ENCODE measurements around the gene COL18A1.

COL18A1 gene

DNA sequence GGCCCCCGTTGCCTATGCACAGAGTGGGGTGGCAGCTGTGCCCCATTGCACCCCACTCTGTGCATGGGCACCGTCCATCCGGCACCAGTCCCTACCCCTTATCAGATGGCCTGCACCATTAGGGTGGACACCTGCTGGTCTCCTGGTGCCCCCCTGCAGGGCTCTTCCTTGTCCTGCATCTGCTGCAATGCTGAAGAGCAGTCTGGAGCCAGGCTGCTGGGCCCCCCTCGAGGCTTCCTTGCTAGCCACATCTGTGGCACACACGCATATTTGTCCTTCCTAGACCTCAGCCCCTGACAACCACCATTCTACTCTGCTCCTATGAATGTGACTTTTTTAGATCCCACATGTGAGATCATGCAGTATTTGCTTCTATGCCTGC is 56.4 kb downstream of the COL18A1 start:
- no peak overlapping the region for H3K4me3 ChIP-seq (ENCODE audit: low read length)
- TF ChIP-seq, protein P1, sequence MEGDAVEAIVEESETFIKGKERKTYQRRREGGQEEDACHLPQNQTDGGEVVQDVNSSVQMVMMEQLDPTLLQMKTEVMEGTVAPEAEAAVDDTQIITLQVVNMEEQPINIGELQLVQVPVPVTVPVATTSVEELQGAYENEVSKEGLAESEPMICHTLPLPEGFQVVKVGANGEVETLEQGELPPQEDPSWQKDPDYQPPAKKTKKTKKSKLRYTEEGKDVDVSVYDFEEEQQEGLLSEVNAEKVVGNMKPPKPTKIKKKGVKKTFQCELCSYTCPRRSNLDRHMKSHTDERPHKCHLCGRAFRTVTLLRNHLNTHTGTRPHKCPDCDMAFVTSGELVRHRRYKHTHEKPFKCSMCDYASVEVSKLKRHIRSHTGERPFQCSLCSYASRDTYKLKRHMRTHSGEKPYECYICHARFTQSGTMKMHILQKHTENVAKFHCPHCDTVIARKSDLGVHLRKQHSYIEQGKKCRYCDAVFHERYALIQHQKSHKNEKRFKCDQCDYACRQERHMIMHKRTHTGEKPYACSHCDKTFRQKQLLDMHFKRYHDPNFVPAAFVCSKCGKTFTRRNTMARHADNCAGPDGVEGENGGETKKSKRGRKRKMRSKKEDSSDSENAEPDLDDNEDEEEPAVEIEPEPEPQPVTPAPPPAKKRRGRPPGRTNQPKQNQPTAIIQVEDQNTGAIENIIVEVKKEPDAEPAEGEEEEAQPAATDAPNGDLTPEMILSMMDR (conservative IDR thresholded peaks at IDR 0.05; ENCODE audit: low read depth, low read length): no peak
- no peak for DNase-seq (ENCODE audit: low read depth)

DNA sequence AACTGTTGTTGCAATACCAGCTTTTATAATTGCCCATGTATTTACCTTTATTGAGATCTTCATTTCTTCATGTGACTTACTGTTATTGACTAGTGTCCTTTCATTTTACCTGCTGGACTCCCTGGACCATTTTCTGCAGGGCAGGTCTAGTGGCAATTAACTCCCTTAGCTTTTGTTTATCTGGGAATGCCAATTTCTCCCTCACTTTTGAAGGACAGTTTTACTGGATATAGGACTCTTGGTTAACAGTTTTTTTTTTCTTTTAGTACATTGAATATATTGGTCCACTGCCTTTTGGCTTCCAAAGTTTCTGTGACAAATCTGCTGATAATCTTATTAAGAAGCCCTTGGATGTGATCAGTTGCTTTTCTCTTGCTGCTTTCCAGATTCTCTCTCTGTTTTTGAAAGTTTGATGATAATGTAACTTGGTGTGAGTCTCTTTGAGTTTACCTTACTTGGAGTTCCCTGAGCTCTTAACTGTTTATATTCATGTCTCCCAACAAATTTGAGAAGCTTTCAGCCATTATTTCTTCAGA is 56.9 kb downstream of the COL18A1 start:
- no peak overlapping the region for H3K4me3 ChIP-seq (ENCODE audit: low read length)
- TF ChIP-seq, protein P1 (conservative IDR thresholded peaks at IDR 0.05; ENCODE audit: low read depth, low read length): no peak
- DNase-seq (ENCODE audit: low read depth): no peak

DNA sequence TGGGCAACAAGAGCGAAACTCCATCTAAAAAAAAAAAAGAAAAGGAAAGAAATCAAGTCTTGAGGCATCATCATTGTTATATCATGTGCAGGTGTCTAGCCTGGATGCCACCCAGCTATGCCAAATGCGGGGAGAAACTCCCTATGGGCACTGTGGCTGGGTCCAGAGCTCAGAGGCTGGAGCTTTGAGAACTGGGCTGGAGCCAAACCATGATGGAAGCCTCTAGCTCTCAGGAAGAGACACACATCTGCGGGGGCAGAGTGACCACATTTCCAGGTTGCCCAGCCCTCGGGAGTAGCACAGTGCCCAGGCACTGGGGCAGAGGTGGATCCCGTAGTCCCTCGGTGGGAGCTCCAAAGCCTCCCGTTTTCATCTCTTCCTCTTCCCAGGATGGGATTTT is 58.9 kb downstream of the COL18A1 start:
- no peak for DNase-seq (ENCODE audit: low read depth)
- no peak overlapping the region for H3K4me3 ChIP-seq (ENCODE audit: low read length)
- TF ChIP-seq, protein P1 (conservative IDR thresholded peaks at IDR 0.05; ENCODE audit: low read depth, low read length): no peak

DNA sequence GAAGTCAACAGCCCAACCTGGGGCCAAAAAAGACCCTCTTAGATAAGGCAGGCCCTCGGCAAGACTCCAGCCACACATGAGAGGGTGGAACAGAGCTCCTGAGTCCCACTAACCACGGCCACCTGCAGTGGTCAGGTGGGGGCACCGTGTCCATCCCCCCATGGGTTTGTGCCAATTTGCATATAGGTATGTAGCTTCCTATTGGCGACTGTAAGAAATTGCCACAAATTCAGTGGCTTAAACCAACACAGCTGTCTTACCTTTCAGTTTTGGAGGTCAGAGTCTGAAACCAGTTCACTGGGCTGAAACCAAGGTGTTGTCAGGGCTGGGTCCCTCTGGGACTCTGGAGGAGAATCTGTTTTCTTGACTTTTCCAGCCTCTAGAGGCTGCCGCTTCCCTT is 59.3 kb downstream of the COL18A1 start:
- TF ChIP-seq, protein P1 (conservative IDR thresholded peaks at IDR 0.05; ENCODE audit: low read depth, low read length): no peak
- no peak for DNase-seq (ENCODE audit: low read depth)
- no peak overlapping the region for H3K4me3 ChIP-seq (ENCODE audit: low read length)

- TF ChIP-seq, protein P1 (conservative IDR thresholded peaks at IDR 0.05; ENCODE audit: low read depth, low read length): no peak
- no peak overlapping the region for H3K4me3 ChIP-seq (ENCODE audit: low read length)
- no peak for DNase-seq (ENCODE audit: low read depth)
Observed at GRCh38 chr21:45465105-45465504, 60.1 kb downstream of the COL18A1 start.

- H3K4me3 ChIP-seq (ENCODE audit: low read length): no peak overlapping the region
- TF ChIP-seq, protein P1 (conservative IDR thresholded peaks at IDR 0.05; ENCODE audit: low read depth, low read length): no peak
- no peak for DNase-seq (ENCODE audit: low read depth)
Observed at GRCh38 chr21:45465611-45466329, 60.8 kb downstream of the COL18A1 start.

All from retinal pigment epithelial cell (primary cell).